Endothelial cell of hepatic sinusoid (primary cell): ENCODE measurements around the gene LTV1.
"Not testable (repeated sequence)": the region's sequence is repeated elsewhere in the genome, so short reads cannot be mapped to it uniquely, and the experiment has no call there.

Experiments
- in situ Hi-C: cut with HindIII; loops from 2 replicates; pipeline ENCODE4 v1.10.0; 2017; ENCODE audit warnings: low sequenced_read_pairs

The LTV1 gene

GRCh38 chr6:143842902-143843676, at the start of gene LTV1:
TSS of gene LTV1 (plus strand) at chr6:143843338. CDS start at chr6:143843478, 140 bp downstream.
- in situ Hi-C loops = no loop called here

- in situ Hi-C loops = not testable (repeated sequence)
These were observed 46.6 kb upstream of the LTV1 start for GRCh38 chr6:143796551-143796950.

- in situ Hi-C loops = not testable (repeated sequence)
These were observed 44.7 kb upstream of the LTV1 start for GRCh38 chr6:143798487-143798886.

- in situ Hi-C loops = no loop called here
These were observed 40.1 kb upstream of the LTV1 start for GRCh38 chr6:143802833-143803565.

GRCh38 chr6:143803769-143804568, 39.2 kb upstream of the LTV1 start:
- in situ Hi-C loops = no loop called here

GRCh38 chr6:143804835-143805239, 38.3 kb upstream of the LTV1 start:
- in situ Hi-C loops = no loop called here

- in situ Hi-C loops = no loop called here
These were observed 36.6 kb upstream of the LTV1 start for GRCh38 chr6:143806282-143807102.

GRCh38 chr6:143807103-143807772, 35.9 kb upstream of the LTV1 start:
- in situ Hi-C loops = no loop called here

- in situ Hi-C loops = no loop called here
These were observed 32.4 kb upstream of the LTV1 start for GRCh38 chr6:143810745-143811144.

GRCh38 chr6:143811501-143812157, 31.5 kb upstream of the LTV1 start:
- in situ Hi-C loops = no loop called here

- in situ Hi-C loops = no loop called here
These were observed 25.5 kb upstream of the LTV1 start for GRCh38 chr6:143817621-143818020.

GRCh38 chr6:143821359-143821758, 21.8 kb upstream of the LTV1 start:
- in situ Hi-C loops = loop anchor here (5.0 kb wide), 1 partner anchor 36 kb away; no protein-coding TSS in a partner anchor

GRCh38 chr6:143822584-143823024, 20.5 kb upstream of the LTV1 start:
- in situ Hi-C loops = loop anchor here (5.0 kb wide), 1 partner anchor 35 kb away; no protein-coding TSS in a partner anchor

- in situ Hi-C loops = loop anchor here (5.0 kb wide), 1 partner anchor 34 kb away; no protein-coding TSS in a partner anchor
These were observed 19.6 kb upstream of the LTV1 start for GRCh38 chr6:143823548-143823947.

GRCh38 chr6:143828572-143828971, 14.6 kb upstream of the LTV1 start:
- in situ Hi-C loops = no loop called here

GRCh38 chr6:143836150-143836549, 7.0 kb upstream of the LTV1 start:
- in situ Hi-C loops = no loop called here

- in situ Hi-C loops = no loop called here
These were observed 4.7 kb upstream of the LTV1 start for GRCh38 chr6:143838395-143838794.

GRCh38 chr6:143839196-143839595, 3.9 kb upstream of the LTV1 start:
- in situ Hi-C loops = no loop called here

GRCh38 chr6:143840595-143841265, 2.4 kb upstream of the LTV1 start:
- in situ Hi-C loops = no loop called here
